BJ (cell line): ENCODE data around the gene ANKRD17. TPM values are rescaled to one million over a fixed set of nuclear protein-coding genes. Genes with fewer than 3 reads are reported as not detected.
"Not testable (repeated sequence)": the region's sequence is repeated elsewhere in the genome, so short reads cannot be mapped to it uniquely, and the experiment has no call there.

ENCODE experiments used
- CTCF ChIA-PET: fragments of 350-600 bp; formaldehyde crosslinking; extraction: SDS; loops from one replicate; lab custom pipeline; 2021; ENCODE audit warnings: antibody characterized with exemption, inconsistent platforms; lab: Yijun Ruan, JAX
- POLR2A ChIA-PET: fragments of 300-600 bp; sonication (Branson Sonifier 250); formaldehyde crosslinking; extraction: SDS; loops from one replicate; lab custom pipeline; 2021; ENCODE audit warnings: antibody characterized with exemption; lab: Charles Lee
- DNase-seq: peaks from one replicate; pipeline ENCODE4 v3.0.0-alpha.2; 2011; ENCODE audit warnings: low read depth
- H3K27me3 ChIP-seq: 2 replicates; pipeline ENCODE4 v1.6.0; 2011; ENCODE audit warnings: low read length; ENCODE audit not compliant: control insufficient read depth, insufficient read depth
- H3K36me3 ChIP-seq: 2 replicates; pipeline ENCODE4 v1.5.1; 2011; ENCODE audit warnings: low read length; ENCODE audit not compliant: control insufficient read depth, insufficient read depth
- H3K4me3 ChIP-seq: 2 replicates; pipeline ENCODE4 v1.5.1; 2011; ENCODE audit warnings: low read depth, mild to moderate bottlenecking, control low read depth, low read length
- polyA plus RNA-seq: library from polyadenylated mRNA; depleted of rRNA; stranded (reverse); fragments of >200 nt; gene quantifications from 2 replicates; pipeline ENCODE4 v1.2.3, GENCODE V29; 2011
- TF ChIP-seq, protein P1 (sequence below): IDR thresholded peaks from 2 replicates; pipeline ENCODE4 v1.5.1; 2011; ENCODE audit warnings: low read depth, mild to moderate bottlenecking, control low read depth, inconsistent platforms, low read length, moderate library complexity; ENCODE audit not compliant: insufficient read depth

The ANKRD17 gene
- polyA plus RNA-seq, 1 experiment = 39.6 TPM

DNA sequence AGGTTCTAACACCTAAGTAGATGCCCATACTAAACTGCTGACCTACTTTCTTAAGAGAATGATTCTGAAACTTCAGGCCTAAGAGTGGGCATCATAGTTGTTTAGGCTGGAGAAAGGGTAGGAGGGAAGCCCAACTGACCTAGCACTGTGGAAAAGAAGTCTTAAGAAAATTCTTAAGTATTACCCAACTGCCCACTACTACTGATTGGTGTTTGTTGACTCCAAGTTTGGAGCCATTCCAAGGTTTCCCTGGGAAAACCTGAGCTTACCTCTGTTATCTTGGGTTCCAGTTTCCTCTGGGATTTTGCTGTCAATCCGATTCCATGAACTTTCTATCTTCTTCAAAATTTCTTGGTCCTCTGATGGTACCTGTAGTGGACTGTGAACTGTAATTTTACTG, 23.9 kb downstream of the ANKRD17 start:
- H3K36me3 ChIP-seq = no peaks in the 10 kb centered on the region; the same call in 1 of the 2 replicates
- CTCF ChIA-PET = interaction anchor here (0.6 kb wide), 1 partner anchor 9 kb away, joined by 3 read pairs; no protein-coding TSS in a partner anchor
- H3K27me3 ChIP-seq = no peaks in the 10 kb centered on the region
- no peak for DNase-seq
- no peak overlapping the region for H3K4me3 ChIP-seq
- POLR2A ChIA-PET = no interaction called here
- TF ChIP-seq, protein P1, sequence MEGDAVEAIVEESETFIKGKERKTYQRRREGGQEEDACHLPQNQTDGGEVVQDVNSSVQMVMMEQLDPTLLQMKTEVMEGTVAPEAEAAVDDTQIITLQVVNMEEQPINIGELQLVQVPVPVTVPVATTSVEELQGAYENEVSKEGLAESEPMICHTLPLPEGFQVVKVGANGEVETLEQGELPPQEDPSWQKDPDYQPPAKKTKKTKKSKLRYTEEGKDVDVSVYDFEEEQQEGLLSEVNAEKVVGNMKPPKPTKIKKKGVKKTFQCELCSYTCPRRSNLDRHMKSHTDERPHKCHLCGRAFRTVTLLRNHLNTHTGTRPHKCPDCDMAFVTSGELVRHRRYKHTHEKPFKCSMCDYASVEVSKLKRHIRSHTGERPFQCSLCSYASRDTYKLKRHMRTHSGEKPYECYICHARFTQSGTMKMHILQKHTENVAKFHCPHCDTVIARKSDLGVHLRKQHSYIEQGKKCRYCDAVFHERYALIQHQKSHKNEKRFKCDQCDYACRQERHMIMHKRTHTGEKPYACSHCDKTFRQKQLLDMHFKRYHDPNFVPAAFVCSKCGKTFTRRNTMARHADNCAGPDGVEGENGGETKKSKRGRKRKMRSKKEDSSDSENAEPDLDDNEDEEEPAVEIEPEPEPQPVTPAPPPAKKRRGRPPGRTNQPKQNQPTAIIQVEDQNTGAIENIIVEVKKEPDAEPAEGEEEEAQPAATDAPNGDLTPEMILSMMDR = no peak

GRCh38 chr4:73231518-73232487, 26.8 kb downstream of the ANKRD17 start:
- Histone ChIP-seq H3K36me3 (no peaks in the 10 kb centered on the region; the same call in 1 of the 2 replicates), H3K27me3 (no peaks in the 10 kb centered on the region), H3K4me3 (no peak overlapping the region)
- DNase-seq = no peak
- POLR2A ChIA-PET = no interaction called here
- CTCF ChIA-PET = no interaction called here
- TF ChIP-seq, protein P1 = no peak

DNA sequence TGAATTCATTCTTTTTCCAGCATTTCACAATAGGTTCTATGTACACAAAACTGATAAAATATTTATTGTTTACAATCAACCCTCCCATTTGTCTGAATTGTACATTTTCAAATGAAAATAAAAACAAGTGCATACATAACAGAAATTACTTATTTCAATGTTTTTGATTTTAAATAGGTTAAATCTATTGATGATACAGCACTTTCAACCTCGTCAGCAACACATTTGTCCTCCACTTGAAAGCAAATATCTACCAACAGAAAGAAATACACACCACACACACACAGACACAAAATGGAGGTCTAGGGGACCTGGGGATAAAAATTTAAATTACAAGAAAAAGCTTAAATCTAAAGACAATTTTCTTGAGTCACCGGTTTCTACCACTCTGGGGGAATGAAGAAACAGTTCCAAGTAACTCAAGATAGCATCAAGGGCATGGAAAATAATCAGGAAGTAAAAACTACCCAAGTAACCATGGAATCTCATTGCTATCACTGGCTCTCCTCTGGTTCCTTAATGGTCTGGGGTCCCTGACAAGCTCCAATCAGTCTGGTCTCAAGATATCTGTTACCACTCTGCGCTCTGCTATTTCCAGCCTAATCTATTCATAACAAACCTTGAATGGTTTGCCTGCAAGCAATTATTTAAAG, 27.6 kb downstream of the ANKRD17 start:
- ChIA-PET CTCF (no interaction called here), POLR2A (no interaction called here)
- Histone ChIP-seq H3K27me3 (no peaks in the 10 kb centered on the region), H3K4me3 (no peak overlapping the region), H3K36me3 (no peaks in the 10 kb centered on the region; the same call in 1 of the 2 replicates)
- DNase-seq = no peak
- TF ChIP-seq, protein P1 = no peak

DNA sequence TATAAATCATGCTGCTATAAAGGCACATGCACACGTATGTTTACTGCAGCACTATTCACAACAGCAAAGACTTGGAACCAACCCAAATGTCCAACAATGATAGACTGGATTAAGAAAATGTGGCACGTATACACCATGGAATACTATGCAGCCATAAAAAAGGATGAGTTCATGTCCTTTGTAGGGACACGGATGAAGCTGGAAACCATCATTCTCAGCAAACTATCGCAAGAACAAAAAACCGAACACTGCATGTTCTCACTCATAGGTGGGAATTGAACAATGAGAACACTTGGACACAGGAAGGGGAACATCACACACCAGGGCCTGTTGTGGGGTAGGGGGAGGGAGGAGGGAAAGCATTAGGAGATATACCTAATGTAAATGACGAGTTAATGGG, 29.8 kb downstream of the ANKRD17 start:
- POLR2A ChIA-PET, DNase-seq, CTCF ChIA-PET: not testable (repeated sequence)

DNA sequence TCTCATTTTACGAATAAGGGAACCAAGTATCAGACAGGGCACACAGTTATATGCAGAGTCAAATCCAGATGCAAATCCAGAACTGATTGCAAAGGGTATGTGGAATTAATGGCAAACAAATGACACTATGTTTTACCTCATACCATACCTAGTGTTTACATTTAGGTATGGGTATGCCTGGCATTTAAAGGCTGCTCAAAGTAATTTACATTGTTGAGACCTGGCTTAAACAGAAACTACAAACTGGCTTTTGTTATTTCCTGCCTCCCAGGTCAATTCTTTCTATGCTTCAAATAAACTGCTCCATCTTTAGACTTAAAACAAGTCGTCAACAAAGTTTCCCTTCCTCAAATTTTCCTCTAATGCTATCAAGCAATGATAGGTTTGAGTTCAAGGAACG, 33.7 kb downstream of the ANKRD17 start:
- TF ChIP-seq, protein P1 = no peak
- DNase-seq = no peak
- H3K36me3 ChIP-seq = no peaks in the 10 kb centered on the region
- POLR2A ChIA-PET = no interaction called here
- CTCF ChIA-PET = no interaction called here
- H3K27me3 ChIP-seq = no peaks in the 10 kb centered on the region
- H3K4me3 ChIP-seq = no peak overlapping the region

More for the DNA sequence above, 29.8 kb downstream of the ANKRD17 start:
- not testable (repeated sequence) for H3K36me3 ChIP-seq, H3K27me3 ChIP-seq, H3K4me3 ChIP-seq
